HG03558 (cell line): ENCODE results near the gene NAALADL2.
"Not testable (repeated sequence)": the region's sequence is repeated elsewhere in the genome, so short reads cannot be mapped to it uniquely, and the experiment has no call there.

ENCODE experiments used
- ATAC-seq: cut with Tn5 transposase; IDR thresholded peaks from one replicate; pipeline ENCODE4 v1.9.1; 2021; ENCODE audit warnings: moderate number of reproducible peaks; ENCODE audit not compliant: unreplicated experiment; ENCODE audit errors: extremely low read depth

The NAALADL2 gene

DNA sequence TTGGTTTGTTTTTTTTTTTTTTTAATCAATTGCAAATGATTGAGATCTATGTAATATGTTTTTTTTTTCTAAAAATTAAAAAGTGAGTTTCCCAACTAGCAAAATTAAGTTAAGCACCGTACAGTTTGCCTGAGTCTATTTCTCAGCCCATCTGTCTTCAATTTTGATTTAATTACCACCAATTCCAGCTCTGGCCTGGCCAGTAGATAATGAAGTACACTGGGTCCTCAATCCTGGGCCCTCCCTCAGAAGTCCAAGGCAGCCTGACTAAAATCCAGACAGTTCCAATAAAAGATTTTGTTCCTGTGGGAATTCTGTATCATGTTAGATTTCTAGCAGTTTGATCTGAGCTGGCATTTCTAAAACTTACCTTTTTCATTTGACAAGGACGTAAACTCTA, 887.2 kb downstream of the NAALADL2 start:
- ATAC-seq: no peak

DNA sequence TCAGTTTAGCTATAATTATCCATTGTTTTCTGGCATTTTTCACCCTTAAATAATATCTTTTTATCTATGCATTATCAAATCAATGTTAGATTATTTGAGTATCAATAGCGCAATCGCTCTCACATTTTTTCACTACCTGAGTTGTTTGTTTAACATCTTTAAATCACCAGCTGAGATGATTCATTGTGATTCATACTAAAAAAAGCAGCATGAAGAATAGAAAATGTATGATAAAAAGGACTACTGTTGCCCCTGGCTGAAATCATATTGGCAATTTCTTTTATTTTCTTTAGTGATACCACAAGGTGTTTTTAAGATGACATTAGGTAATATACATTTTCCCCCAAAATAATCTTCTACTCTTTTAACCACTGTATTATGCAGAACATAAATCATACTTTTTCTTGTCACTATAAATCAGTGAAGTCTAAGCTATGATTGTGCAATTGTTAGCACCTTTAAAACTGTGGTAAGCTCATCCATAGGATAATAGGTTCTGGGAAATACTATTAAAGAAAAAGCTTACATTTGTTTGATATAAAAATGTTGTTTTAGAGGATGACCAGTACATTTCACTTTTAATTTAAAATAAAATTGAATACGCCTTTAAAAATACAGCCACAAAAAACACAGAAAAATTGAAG, 889.1 kb downstream of the NAALADL2 start:
- ATAC-seq: no peak

- ATAC-seq: no peak
Observed at GRCh38 chr3:175749981-175750380, 890.8 kb downstream of the NAALADL2 start.

DNA sequence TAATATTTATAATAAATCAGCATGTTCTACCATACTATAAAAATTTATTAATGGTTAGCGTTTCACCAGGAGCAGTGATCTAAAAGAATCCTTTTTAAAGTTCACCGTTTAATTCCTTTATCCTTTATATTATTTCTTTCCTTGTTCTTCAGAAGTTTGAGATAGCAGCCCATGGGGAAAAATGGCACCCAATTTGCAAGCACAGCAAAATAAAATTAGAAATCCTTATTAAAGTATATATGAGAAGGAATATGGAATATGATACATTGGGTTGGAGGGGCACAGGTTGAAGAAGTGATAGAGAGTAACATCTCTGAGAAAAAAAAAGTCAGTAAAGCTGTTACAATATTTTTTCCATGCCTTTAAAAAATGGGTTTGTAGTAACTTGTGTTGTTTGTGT, 892.0 kb downstream of the NAALADL2 start:
- ATAC-seq: no peak

- ATAC-seq: no peak
Observed at GRCh38 chr3:175763948-175764347, 904.8 kb downstream of the NAALADL2 start.

GRCh38 chr3:175764722-175765121, 905.6 kb downstream of the NAALADL2 start:
- ATAC-seq: no peak

- no peak for ATAC-seq
Observed at GRCh38 chr3:175770426-175770825, 911.3 kb downstream of the NAALADL2 start.

- no peak for ATAC-seq
Observed at GRCh38 chr3:175777495-175777894, 918.4 kb downstream of the NAALADL2 start.

GRCh38 chr3:175777965-175778364, 918.8 kb downstream of the NAALADL2 start:
- ATAC-seq: no peak

DNA sequence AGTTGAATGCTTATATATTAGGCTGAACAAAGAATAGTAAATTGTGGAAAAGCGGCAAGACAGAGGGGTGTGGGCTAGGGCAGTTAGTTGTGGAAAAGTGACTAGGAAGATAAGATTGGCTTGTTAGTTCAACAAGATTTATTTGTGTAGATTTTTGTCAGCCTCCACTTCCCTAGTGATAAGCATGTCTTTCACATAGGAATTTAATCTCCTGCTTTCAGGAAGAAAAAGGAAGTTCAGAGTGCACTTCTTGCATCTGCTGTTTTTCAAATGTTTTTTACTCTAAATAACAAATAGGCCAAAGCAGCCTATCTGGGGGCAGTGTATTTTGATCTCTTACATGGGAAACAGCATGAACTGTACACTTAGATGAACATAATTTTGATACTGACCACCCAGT, 919.9 kb downstream of the NAALADL2 start:
- ATAC-seq: no peak

DNA sequence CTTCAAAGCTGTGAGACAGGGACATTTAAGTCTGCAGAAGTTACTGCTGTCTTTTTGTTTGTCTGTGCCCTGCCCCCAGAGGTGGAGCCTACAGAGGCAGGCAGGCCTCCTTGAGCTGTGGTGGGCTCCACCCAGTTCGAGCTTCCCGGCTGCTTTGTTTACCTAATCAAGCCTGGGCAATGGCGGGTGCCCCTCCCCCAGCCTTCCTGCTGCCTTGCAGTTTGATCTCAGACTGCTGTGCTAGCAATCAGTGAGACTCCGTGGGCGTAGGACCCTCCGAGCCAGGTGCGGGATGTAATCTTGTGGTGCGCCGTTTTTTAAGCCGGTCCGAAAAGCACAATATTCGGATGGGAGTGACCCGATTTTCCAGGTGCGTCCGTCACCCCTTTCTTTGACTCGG, 928.0 kb downstream of the NAALADL2 start:
- not testable (repeated sequence) for ATAC-seq

DNA sequence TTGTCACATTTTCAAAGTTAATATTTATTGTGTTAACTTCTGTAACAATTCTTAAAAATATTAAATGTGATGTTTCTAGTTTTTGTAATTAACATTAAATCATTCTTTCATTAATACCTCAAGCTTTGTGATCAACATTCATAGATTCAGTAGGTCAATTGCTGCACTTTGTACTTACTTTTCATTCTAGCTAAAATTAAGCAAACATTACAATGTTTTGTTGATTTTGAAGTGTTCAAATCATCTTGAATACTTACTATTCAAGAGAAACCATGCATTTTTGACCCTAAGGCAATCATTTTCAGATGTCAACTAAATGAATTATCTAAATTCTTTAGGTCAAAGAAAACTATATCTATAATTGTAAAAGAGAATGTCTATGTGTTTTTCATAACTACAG, 933.1 kb downstream of the NAALADL2 start:
- ATAC-seq: no peak

DNA sequence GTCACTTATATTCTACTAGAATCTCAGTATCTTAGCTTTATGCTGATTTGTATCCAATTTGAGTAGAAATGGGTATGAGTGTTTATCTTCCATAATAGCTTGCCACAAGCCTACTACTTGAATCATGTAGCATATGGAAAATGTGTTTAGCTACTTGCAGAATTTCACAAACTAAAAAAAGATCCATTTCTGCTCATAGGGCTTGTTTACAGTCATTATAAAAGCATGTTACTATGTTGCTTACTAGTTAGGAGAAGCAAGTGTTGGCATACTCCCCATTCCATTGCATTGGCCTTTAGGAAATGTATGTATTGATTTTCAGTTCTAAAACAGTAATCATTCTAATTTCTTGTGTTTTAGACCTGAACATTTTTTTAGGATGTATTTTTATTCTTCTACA, 939.2 kb downstream of the NAALADL2 start:
- ATAC-seq: no peak

GRCh38 chr3:175805825-175806224, 946.7 kb downstream of the NAALADL2 start:
- no peak for ATAC-seq

DNA sequence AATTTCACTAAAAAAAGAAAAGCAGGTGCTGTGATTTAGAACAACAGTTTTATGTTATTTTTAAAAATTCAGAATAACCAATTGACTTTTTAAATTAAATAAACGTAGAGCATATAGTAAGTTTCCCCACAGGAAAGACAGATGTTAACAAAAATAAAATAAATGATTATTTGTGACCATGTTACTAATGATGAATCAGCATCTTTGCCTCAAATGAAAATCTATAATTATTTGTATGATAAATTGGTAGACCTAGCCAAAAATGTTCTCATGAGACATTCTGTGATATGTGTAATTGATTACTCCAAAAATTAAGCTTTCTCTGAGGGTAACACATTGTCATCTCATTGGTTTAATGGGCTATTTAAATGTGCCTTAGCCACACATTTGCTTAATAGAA, 948.0 kb downstream of the NAALADL2 start:
- ATAC-seq: no peak

DNA sequence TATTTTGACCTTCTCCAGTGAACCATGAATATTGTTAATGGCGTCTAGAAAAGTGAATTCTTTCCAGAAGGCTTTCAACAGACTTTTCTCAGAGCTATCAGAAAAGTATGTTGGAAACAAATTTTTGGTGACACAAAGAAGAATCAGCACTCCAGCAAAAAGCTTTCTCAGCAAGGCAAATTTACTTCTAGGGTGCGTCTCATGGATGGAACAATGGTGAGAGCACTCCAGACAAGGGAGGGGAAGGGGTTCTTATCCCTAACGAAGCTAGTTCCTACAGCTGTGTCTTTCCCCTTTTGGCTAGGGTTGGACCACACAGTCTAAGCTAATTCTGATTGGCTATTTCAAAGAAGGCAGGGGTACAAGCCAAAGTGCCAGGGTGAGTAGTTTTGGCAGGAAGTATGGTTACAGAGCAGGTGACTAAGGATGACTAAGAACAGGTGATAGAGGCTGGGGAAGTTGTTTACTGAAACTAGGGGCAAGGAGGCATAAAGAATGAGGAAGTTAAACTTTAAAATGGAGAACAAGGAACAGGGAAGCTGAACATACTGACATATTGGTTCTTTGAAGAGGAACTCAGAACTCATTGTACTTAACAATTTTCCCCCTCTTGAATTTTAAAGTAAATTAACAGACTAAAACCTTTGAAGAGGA, 959.8 kb downstream of the NAALADL2 start:
- ATAC-seq: no peak

GRCh38 chr3:175822766-175823491, 963.8 kb downstream of the NAALADL2 start:
- not testable (repeated sequence) for ATAC-seq

- ATAC-seq: not testable (repeated sequence)
Observed at GRCh38 chr3:175825016-175825580, 966.0 kb downstream of the NAALADL2 start.

DNA sequence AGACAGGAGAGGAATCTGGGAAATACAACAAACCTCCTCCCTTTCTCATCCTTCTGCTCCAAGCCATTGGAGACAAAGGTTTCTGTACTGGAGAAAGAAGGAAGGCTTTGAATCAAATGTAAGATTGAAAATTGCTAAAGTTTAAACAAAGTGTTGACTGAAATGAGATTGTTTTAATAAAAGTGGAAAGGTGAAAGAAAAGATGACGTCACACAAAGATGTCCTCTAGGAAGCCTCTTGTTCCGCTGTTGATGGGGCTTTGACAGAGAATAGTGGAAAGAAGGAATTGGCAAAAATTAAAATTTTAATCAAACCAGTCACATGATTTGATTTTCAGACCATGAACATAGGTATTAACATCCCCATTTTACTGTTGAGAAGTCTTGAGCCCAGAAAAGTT, 967.6 kb downstream of the NAALADL2 start:
- no peak for ATAC-seq

- ATAC-seq: not testable (repeated sequence)
Observed at GRCh38 chr3:175829809-175830208, 970.7 kb downstream of the NAALADL2 start.

GRCh38 chr3:175835763-175836162, 976.6 kb downstream of the NAALADL2 start:
- ATAC-seq: not testable (repeated sequence)
